Immature natural killer cell (primary cell): ENCODE results near the gene NAGS. TPM values are rescaled to one million over a fixed set of nuclear protein-coding genes. Genes with fewer than 3 reads are reported as not detected.

Experiments
- DNase-seq, 3 donors: peaks; one replicate each; pipeline ENCODE4 v3.0.0; 2022; ENCODE audit warnings: mixed read lengths in 1 of 3
- H3K27ac Mint-ChIP-seq, 6 donors: one replicate each; pipeline ENCODE4 v1.8.0; 2020; ENCODE audit warnings: mixed read lengths in 6 of 6, mild to moderate bottlenecking in 5 of 6, inconsistent platforms in 4 of 6, moderate library complexity in 3 of 6
- H3K27me3 Mint-ChIP-seq, 3 donors: one replicate each; pipeline ENCODE4 v1.8.0; 2020 to 2021; ENCODE audit warnings: low read depth in 3 of 3, mild to moderate bottlenecking in 3 of 3, mixed read lengths in 3 of 3, moderate library complexity in 3 of 3, inconsistent platforms in 1 of 3
- H3K36me3 Mint-ChIP-seq, 3 donors: one replicate each; pipeline ENCODE4 v1.8.0; 2020; ENCODE audit warnings: mixed read lengths in 3 of 3, inconsistent platforms in 2 of 3, mild to moderate bottlenecking in 2 of 3
- H3K4me1 Mint-ChIP-seq, 2 donors: one replicate each; pipeline ENCODE4 v1.8.0; 2020; ENCODE audit warnings: inconsistent platforms in 2 of 2, mild to moderate bottlenecking in 2 of 2, mixed read lengths in 2 of 2, moderate library complexity in 1 of 2
- H3K4me3 Mint-ChIP-seq, 5 donors: one replicate each; pipeline ENCODE4 v1.8.0; 2020; ENCODE audit warnings: mild to moderate bottlenecking in 5 of 5, mixed read lengths in 5 of 5, inconsistent platforms in 3 of 5, moderate library complexity in 3 of 5
- H3K9me3 Mint-ChIP-seq, 6 donors: one replicate each; pipeline ENCODE4 v1.8.0; 2020; ENCODE audit warnings: mild to moderate bottlenecking in 6 of 6, mixed read lengths in 6 of 6, inconsistent platforms in 4 of 6, moderate library complexity in 3 of 6
- polyA plus RNA-seq, 3 donors: library from polyadenylated mRNA; unstranded; fragments of 300-500 nt; fragmentation: Illumina TruSeq; gene quantifications; one replicate each; pipeline ENCODE4 v1.2.3, GENCODE V29; 2021

Gene NAGS
- polyA plus RNA-seq, 3 donors from 2014 or later = 0.75 to 1.9 (median 1.2) TPM

DNA sequence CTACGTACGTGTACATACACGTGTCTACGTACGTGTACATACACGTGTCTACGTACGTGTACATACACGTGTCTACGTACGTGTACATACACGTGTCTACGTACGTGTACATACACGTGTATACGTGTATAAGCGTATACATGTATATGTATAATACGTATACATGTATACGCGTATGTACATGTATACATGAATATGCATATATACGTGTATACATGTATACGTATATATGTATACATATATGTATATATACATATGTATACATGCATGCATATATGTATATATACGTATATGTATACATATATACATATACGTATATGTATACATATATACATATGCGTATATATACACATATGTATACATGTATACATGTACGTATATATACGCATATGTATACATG lies 28.5 kb upstream of the NAGS start:
- H3K27me3 Mint-ChIP-seq = peaks cover 1 to 11% (median 2%) of the 10 kb centered on the region in 3 donors
- H3K9me3 Mint-ChIP-seq = no peaks in the 10 kb centered on the region

DNA sequence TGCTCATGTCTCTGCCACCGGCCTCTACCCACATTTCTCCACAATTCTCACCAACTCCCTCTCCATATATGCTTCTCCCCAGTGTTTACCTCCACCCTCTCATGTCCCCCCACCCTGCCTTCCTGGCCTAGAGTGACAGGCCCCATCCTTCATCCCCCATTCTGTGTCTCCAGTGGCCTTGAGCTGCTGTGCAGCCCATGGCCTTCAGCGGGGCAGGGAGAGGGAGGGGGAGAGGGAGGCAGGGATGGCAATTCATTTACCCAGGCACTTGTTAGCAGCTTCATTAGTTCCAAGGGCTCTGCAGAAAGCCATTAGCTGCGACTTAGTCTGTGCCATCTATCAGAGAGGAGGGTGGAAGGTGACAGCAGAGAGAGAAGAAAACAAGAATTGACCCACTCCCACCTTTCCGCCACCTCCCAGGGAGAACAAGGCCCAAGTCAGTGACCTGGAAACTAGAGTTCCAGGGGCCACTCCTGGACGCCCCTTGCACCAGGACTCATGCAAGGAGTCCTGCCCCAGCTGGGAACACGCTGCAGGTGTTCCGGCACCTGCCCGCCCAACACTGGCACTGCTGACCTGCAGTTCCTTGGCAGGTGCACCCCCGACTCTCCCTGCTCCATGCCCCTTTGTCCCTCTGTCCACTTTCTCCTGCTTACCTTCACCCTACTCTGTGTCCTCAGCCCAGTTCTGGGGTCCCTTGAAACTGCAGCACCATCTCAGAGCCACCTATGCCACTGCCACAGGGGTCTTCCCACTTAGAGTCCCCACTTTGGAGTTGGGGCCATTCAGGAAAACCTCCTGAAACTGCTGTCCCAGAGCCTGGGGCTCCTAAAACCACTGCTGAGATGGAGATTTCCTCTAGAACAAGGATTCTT lies 27.2 kb upstream of the NAGS start:
- Mint-ChIP-seq H3K4me1 (no peaks in the 10 kb centered on the region), H3K36me3 (no peaks in the 10 kb centered on the region), H3K9me3 (no peaks in the 10 kb centered on the region), H3K27ac (no peak overlapping the region), H3K27me3 (peaks cover 1 to 8% (median 7%) of the 10 kb centered on the region in 3 donors), H3K4me3 (no peak overlapping the region)
- no peak for DNase-seq

More for the DNA sequence above, 28.5 kb upstream of the NAGS start:
- Mint-ChIP-seq H3K27ac (no peak overlapping the region), H3K4me3 (no peak overlapping the region), H3K36me3 (no peaks in the 10 kb centered on the region), H3K4me1 (no peaks in the 10 kb centered on the region)
- no peak for DNase-seq

DNA sequence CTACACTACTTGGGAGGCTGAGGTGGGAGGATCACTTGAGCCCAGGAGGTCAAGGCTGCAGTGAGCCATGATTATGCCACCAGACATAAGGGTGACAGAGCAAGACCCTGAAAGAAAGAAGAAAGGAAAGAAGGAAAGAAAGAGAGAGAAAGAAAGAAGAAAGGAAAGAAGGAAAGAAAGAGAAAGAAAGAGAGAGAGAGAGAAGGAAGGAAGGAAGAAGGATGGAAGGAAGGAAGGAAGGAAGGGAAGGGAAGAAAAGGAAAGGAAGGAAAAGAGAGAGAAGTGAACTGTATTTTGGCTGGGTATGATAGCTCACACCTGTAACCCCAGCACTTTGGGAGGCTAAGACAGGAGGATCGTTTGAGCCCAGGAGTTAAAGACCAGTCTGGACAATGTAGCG lies 26.3 kb upstream of the NAGS start:
- H3K27me3 Mint-ChIP-seq = peaks cover 0 to 16% (median 13%) of the 10 kb centered on the region in 3 donors
- H3K36me3 Mint-ChIP-seq = no peaks in the 10 kb centered on the region
- H3K27ac Mint-ChIP-seq = peak overlapping the region in 1 of 6 donors; percentile 31
- no peaks in the 10 kb centered on the region for H3K9me3 Mint-ChIP-seq
- no peaks in the 10 kb centered on the region for H3K4me1 Mint-ChIP-seq
- DNase-seq = no peak
- no peak overlapping the region for H3K4me3 Mint-ChIP-seq

DNA sequence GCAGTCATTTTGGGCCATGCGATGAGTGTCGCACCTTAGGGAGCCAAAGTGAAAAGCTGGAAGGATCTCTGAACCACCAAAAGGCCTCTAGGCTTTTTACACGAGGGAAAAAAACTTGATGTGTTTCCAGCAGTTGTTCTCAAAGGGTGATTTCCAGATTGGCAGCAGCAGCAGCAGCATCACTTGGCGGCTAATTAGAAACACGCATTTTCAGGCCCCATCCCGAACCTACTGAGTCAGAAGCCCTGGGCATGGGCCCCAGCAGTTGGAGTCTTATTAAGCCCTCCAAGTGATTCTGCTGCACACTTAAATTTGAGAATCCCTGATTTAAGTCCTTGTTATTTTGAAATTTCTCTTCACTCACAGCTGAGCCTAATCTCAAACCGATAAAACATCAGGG lies 25.4 kb upstream of the NAGS start:
- DNase-seq = no peak
- H3K4me1 Mint-ChIP-seq = no peaks in the 10 kb centered on the region
- no peaks in the 10 kb centered on the region for H3K36me3 Mint-ChIP-seq
- H3K9me3 Mint-ChIP-seq = no peaks in the 10 kb centered on the region
- H3K4me3 Mint-ChIP-seq = no peak overlapping the region
- H3K27ac Mint-ChIP-seq = no peak overlapping the region
- peaks cover 0 to 14% (median 13%) of the 10 kb centered on the region in 3 donors for H3K27me3 Mint-ChIP-seq

DNA sequence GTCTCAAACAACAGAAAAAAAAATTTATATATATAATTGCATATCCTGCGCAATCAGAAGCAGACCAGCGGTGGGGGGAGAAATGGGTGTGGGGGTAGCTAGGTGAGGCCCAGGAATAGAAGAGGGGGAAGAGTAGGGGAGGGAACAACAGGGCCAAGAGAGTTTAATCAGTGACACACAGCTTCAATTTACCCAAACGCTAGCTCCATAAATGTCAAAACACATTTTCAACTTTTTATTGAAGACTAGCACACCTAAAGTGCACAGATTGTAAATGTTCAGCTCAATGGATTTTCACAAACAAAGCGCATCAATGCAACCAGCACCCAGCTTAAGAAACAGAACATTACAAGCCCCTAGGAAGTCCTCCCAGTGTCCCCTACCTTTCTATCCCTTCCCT lies 24.8 kb upstream of the NAGS start:
- DNase-seq = no peak
- no peaks in the 10 kb centered on the region for H3K36me3 Mint-ChIP-seq
- H3K4me1 Mint-ChIP-seq = no peaks in the 10 kb centered on the region
- no peak overlapping the region for H3K27ac Mint-ChIP-seq
- no peak overlapping the region for H3K4me3 Mint-ChIP-seq
- H3K27me3 Mint-ChIP-seq = peaks cover 0 to 13% (median 10%) of the 10 kb centered on the region in 3 donors
- no peaks in the 10 kb centered on the region for H3K9me3 Mint-ChIP-seq

DNA sequence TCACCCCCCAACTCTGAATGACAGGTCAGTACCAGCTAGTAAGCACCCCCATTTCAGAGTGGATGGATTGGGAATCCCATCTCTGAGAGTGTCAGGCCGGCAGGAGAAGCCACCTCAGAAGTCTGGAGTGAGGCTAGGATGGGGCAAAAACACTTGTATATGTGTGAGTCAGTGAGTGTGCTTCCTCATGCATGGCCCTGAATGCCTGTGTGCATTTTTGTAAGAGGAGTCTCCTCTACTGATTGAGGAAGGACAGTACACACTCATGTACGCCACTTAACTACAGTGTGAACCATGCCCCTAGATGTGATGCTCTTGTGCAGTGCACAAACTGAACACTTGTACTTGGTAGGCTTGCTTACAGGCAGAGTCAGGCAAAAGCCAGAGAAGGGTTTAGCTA lies 22.3 kb upstream of the NAGS start:
- Mint-ChIP-seq H3K27ac (no peak overlapping the region), H3K4me1 (no peaks in the 10 kb centered on the region), H3K36me3 (no peaks in the 10 kb centered on the region), H3K4me3 (no peak overlapping the region), H3K27me3 (peaks cover 1 to 23% (median 18%) of the 10 kb centered on the region in 3 donors), H3K9me3 (no peaks in the 10 kb centered on the region)
- DNase-seq = no peak

DNA sequence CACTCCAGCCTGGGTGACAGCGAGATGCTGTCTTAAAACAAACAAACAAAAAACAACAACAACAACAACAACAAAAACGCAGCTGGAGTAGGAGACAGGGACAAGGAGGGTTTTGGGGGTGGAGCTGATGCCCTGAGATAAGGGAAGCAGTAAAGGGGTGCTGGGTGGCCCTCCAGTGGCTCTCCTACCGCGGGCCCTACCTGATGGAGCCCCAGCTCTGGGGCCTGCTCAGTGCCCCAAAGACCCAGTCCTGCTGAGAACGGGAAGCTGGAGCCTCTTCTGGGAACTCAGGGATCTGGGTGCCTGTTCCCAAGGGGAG lies 21.3 kb upstream of the NAGS start:
- peaks cover 4 to 30% (median 16%) of the 10 kb centered on the region in 3 donors for H3K27me3 Mint-ChIP-seq
- no peaks in the 10 kb centered on the region for H3K9me3 Mint-ChIP-seq
- H3K4me3 Mint-ChIP-seq = peak overlapping the region in 1 of 5 donors; percentile 27
- no peaks in the 10 kb centered on the region for H3K4me1 Mint-ChIP-seq
- H3K36me3 Mint-ChIP-seq = no peaks in the 10 kb centered on the region
- no peak for DNase-seq
- no peak overlapping the region for H3K27ac Mint-ChIP-seq

DNA sequence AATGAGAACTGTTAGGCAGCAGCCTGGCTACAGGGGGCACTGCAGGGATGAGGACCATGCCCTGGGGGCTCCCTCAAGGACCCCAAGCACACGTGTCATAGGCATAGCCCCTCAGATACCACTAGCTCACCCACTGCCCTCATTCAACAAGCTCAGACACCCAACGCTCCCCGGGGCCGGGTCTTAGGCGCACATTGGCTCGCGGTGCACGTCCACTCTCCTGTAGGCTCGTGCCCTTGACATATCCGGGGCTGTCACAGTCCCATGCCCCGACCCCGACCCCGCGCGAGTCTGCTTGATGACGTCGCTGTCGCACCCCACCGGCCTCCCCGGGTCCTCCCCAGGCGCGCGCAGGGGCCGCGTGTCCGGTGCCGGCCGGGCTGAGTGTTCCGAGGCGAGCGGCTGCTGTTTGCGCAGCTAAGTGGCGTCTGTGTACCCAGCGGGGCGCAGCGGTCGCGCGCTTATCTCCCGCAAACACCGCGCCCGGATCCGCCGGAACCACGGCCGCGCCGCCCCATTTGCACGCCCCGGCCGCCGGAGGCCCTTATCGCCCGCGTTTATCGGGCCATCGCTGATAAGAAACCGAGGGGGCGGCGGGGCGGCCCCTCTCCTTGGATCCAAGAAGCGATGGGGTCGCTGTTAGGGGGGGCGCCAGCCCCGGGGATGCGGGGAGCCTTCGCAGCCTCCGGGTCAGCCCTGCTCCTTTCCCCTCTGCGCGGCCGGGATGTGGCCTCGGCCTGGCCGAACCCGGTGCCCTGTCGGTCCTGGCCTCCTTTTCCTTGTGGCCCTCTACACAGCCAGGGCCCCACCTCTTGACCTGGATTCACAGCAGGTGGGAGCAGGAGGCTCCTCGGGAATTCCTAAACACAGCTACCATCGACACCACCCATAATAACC lies 20.7 kb upstream of the NAGS start:
- no peak overlapping the region for H3K27ac Mint-ChIP-seq
- DNase-seq = no peak
- no peaks in the 10 kb centered on the region for H3K36me3 Mint-ChIP-seq
- no peaks in the 10 kb centered on the region for H3K4me1 Mint-ChIP-seq
- peaks cover 4 to 30% (median 16%) of the 10 kb centered on the region in 3 donors for H3K27me3 Mint-ChIP-seq
- H3K4me3 Mint-ChIP-seq = peak overlapping the region in 1 of 5 donors; percentile 27
- H3K9me3 Mint-ChIP-seq = no peaks in the 10 kb centered on the region

DNA sequence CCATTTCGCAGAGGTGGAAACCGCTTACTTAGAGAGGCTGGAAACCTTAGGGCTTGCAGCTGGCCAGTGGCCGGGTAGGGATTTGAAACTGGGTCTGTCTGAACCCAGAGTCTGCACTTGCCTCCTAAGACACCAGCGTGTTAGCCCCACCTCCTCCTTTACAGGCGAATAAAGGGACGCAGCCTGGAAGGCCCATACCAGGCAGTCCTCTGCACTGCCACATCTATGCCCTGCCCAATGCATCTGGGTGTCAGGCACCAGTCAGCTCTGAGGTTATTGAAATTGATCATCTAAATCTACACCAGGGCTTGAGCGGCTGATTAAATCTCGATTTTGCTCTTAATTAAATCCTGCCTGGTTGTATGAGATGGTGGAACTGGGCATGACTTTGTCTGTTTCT lies 19.9 kb upstream of the NAGS start:
- Mint-ChIP-seq H3K27me3 (peaks cover 4 to 30% (median 16%) of the 10 kb centered on the region in 3 donors), H3K9me3 (no peaks in the 10 kb centered on the region), H3K4me3 (no peak overlapping the region), H3K4me1 (no peaks in the 10 kb centered on the region), H3K36me3 (no peaks in the 10 kb centered on the region), H3K27ac (no peak overlapping the region)
- DNase-seq = no peak

DNA sequence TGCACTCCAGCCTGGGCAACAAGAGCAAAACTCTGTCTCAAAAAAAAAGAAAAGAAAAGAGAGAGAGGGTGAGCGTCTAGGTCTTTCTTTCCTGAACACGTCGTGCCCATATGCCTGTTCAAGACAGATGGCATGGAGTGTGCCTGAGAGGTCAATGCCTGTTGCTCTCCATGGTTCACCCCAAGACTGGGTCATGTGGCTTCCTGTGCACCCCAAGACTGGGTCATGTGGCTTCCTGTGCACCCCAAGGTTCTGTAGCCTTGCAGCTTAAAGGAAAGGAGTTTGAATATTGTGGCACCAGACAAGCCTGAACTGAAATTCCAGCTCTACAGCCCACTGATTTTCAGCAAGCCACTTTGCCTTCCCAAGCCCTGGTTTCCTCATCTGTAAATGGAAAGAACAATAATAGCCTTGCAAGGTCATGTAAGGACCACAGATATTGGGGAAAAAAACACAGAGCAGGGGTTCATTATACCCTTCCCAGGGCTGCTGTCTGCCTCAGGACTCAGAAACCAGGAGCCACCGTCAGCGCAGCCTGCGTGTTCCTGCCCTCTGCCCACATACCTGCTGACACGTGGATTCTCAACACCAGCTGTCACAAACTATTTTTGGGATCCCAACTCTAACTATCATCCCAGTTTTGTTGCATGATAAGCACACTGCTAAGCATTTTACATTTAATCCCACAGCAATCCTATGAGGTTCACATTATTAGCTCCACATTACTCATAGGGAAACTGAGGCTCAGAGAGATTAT lies 18.0 kb upstream of the NAGS start:
- DNase-seq = no peak
- Mint-ChIP-seq H3K27ac (no peak overlapping the region), H3K4me1 (no peaks in the 10 kb centered on the region), H3K9me3 (no peaks in the 10 kb centered on the region), H3K27me3 (peaks cover 4 to 32% (median 14%) of the 10 kb centered on the region in 3 donors), H3K4me3 (no peak overlapping the region), H3K36me3 (no peaks in the 10 kb centered on the region)

DNA sequence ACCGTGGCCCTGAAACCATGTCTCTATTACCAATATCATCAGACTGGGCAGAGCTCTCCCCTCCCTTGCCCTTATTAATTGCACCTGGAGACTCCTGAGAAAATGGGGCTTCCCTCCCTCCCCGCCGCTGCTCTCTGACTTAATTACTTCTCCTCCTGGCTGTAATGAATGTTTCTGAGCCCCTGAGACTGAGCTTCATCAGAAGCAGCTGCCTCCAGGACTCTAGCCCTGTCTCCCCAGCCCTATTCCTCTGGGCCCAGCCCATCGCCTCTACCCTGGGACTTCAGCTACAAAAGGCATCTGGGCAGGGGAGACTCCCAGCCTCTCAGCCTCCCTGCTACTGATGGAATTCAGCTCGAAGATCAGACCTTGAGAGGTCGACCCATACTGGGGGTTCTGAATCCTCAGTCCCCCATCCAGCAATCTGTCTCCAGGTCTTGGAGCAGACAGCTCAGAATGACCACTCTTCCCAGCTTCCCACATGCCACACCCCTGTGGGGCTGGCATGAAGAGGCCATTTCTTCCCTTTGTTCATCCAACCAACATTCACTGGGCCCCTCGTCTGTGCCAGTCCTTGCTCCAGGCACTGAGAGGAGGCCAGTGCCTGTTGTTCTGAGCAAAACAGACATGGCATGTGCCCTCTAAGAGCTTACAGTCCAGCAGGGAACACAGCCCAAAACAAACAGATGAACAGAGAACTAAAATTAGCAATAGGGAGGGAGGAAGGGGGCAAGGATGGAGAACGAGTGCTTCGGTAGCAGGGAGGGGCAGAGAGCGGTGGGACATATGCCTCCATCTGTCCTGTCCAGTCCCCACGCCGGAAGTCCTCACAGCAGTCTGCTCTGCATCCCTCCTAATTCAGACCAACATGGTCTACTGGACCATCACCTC lies 17.0 kb upstream of the NAGS start:
- no peaks in the 10 kb centered on the region for H3K9me3 Mint-ChIP-seq
- no peak overlapping the region for H3K27ac Mint-ChIP-seq
- no peaks in the 10 kb centered on the region for H3K4me1 Mint-ChIP-seq
- H3K36me3 Mint-ChIP-seq = no peaks in the 10 kb centered on the region
- DNase-seq = no peak
- H3K4me3 Mint-ChIP-seq = no peak overlapping the region
- H3K27me3 Mint-ChIP-seq = peaks cover 4 to 29% (median 9%) of the 10 kb centered on the region in 3 donors

DNA sequence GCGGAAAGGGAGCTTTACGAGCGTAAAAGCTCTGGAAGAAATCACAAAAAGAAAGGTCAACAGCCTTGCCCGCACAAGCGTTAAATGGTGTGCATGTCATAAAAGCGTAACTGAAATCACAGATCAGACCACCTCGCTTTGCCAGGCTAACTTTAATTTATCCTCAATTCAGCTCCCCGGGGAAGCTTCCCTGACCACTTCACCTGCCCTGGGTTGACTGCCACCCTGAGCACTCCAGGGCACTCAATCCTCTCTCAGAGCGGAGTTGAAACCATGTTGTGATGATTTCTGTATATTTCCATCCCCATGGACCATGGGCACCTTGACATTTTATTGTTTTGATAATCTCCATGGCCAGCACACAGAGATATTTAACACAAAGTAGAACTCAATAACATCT lies 16.1 kb upstream of the NAGS start:
- Mint-ChIP-seq H3K9me3 (no peaks in the 10 kb centered on the region), H3K4me3 (no peak overlapping the region), H3K27me3 (peaks cover 4 to 22% (median 8%) of the 10 kb centered on the region in 3 donors), H3K4me1 (no peaks in the 10 kb centered on the region), H3K27ac (no peak overlapping the region), H3K36me3 (no peaks in the 10 kb centered on the region)
- no peak for DNase-seq

DNA sequence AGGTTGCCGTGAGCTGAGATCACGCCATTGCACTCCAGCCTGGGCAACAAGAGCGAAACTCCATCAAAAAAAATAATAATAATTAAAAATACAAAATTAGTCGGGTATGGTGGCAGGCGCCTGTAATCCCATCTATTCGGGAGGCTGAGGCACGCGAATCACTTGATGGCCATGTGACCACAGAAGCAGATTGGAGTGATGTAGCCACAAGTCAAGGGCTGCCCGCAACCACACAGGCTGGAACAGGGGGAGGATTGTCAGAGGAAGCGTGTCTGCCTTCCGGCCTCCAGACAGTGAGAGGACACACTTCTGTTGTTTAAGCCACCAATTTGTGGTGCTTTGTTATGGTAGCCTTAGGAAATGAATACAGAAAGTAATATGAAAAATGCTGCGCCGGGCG lies 11.8 kb upstream of the NAGS start:
- Mint-ChIP-seq H3K36me3 (no peaks in the 10 kb centered on the region), H3K27ac (no peak overlapping the region), H3K4me3 (no peak overlapping the region), H3K9me3 (no peaks in the 10 kb centered on the region), H3K27me3 (peaks cover 6 to 15% (median 7%) of the 10 kb centered on the region in 3 donors), H3K4me1 (no peaks in the 10 kb centered on the region)
- DNase-seq = no peak
